ENCODE measurements around the gene CGNL1.

CGNL1 gene

GRCh38 chr15:57457726-57458125 lies 81.4 kb downstream of the CGNL1 start:
- no peak for DNase-seq (ENCODE audit: low read depth in 2 of 2)

- no peak for DNase-seq (ENCODE audit: low read depth in 2 of 2)
Measured at GRCh38 chr15:57458356-57458781, 82.1 kb downstream of the CGNL1 start.

GRCh38 chr15:57460208-57460816 lies 84.0 kb downstream of the CGNL1 start:
- DNase-seq (ENCODE audit: low read depth in 2 of 2): no peak

GRCh38 chr15:57461541-57461940 lies 85.2 kb downstream of the CGNL1 start:
- no peak for DNase-seq (ENCODE audit: low read depth in 2 of 2)

- DNase-seq (ENCODE audit: low read depth in 2 of 2): no peak
Measured at GRCh38 chr15:57462381-57462780, 86.1 kb downstream of the CGNL1 start.

GRCh38 chr15:57463360-57463759 lies 87.1 kb downstream of the CGNL1 start:
- no peak for DNase-seq (ENCODE audit: low read depth in 2 of 2)

GRCh38 chr15:57464480-57464879 lies 88.2 kb downstream of the CGNL1 start:
- no peak for DNase-seq (ENCODE audit: low read depth in 2 of 2)

- DNase-seq (ENCODE audit: low read depth in 2 of 2): no peak
Measured at GRCh38 chr15:57468486-57468885, 92.2 kb downstream of the CGNL1 start.

GRCh38 chr15:57470543-57470942 lies 94.2 kb downstream of the CGNL1 start:
- no peak for DNase-seq (ENCODE audit: low read depth in 2 of 2)

GRCh38 chr15:57472861-57473260 lies 96.6 kb downstream of the CGNL1 start:
- DNase-seq (ENCODE audit: low read depth in 2 of 2): no peak

GRCh38 chr15:57476533-57476975 lies 100.2 kb downstream of the CGNL1 start:
- DNase-seq (ENCODE audit: low read depth in 2 of 2): no peak

- no peak for DNase-seq (ENCODE audit: low read depth in 2 of 2)
Measured at GRCh38 chr15:57477736-57478522, 101.6 kb downstream of the CGNL1 start.

- DNase-seq (ENCODE audit: low read depth in 2 of 2): no peak
Measured at GRCh38 chr15:57479005-57479404, 102.7 kb downstream of the CGNL1 start.

- no peak for DNase-seq (ENCODE audit: low read depth in 2 of 2)
Measured at GRCh38 chr15:57481038-57481705, 104.9 kb downstream of the CGNL1 start.

- DNase-seq (ENCODE audit: low read depth in 2 of 2): no peak
Measured at GRCh38 chr15:57485869-57486268, 109.6 kb downstream of the CGNL1 start.

- DNase-seq (ENCODE audit: low read depth in 2 of 2): no peak
Measured at GRCh38 chr15:57486833-57487232, 110.5 kb downstream of the CGNL1 start.

- DNase-seq (ENCODE audit: low read depth in 2 of 2): no peak
Measured at GRCh38 chr15:57489122-57489521, 112.8 kb downstream of the CGNL1 start.

- no peak for DNase-seq (ENCODE audit: low read depth in 2 of 2)
Measured at GRCh38 chr15:57493351-57493750, 117.0 kb downstream of the CGNL1 start.

GRCh38 chr15:57494581-57494980 lies 118.3 kb downstream of the CGNL1 start:
- DNase-seq (ENCODE audit: low read depth in 2 of 2): no peak

GRCh38 chr15:57495041-57495440 lies 118.7 kb downstream of the CGNL1 start:
- no peak for DNase-seq (ENCODE audit: low read depth in 2 of 2)

- no peak for DNase-seq (ENCODE audit: low read depth in 2 of 2)
Measured at GRCh38 chr15:57495554-57496165, 119.4 kb downstream of the CGNL1 start.

GRCh38 chr15:57496594-57496945 lies 120.3 kb downstream of the CGNL1 start:
- no peak for DNase-seq (ENCODE audit: low read depth in 2 of 2)

Measured in activated CD4-positive, alpha-beta T cell treated with anti-CD3 and anti-CD28 coated beads for 24 hours (primary cell).